Glutamatergic neuron (in vitro differentiated cells): ENCODE measurements around the gene CFL2. TPM values are rescaled to one million over a fixed set of nuclear protein-coding genes. Genes with fewer than 3 reads are reported as not detected.
A peak's percentile ranks its signal among the peaks of the same experiment; 100 is the strongest.

Source experiments
- DNase-seq: peaks from one replicate; pipeline ENCODE4 v3.0.0; 2022
- H3K27ac Mint-ChIP-seq: one replicate; pipeline ENCODE4 v1.8.0; 2020; ENCODE audit warnings: mild to moderate bottlenecking, mixed read lengths, inconsistent platforms; ENCODE audit not compliant: unreplicated experiment
- H3K27me3 Mint-ChIP-seq: one replicate; pipeline ENCODE4 v1.8.0; 2020; ENCODE audit warnings: mild to moderate bottlenecking, moderate library complexity, mixed read lengths, inconsistent platforms; ENCODE audit not compliant: unreplicated experiment
- H3K36me3 Mint-ChIP-seq: one replicate; pipeline ENCODE4 v1.8.0; 2020; ENCODE audit warnings: mild to moderate bottlenecking, mixed read lengths, inconsistent platforms; ENCODE audit not compliant: unreplicated experiment
- H3K4me1 Mint-ChIP-seq: one replicate; pipeline ENCODE4 v1.8.0; 2020; ENCODE audit warnings: mild to moderate bottlenecking, low read depth, mixed read lengths, inconsistent platforms; ENCODE audit not compliant: unreplicated experiment
- H3K4me3 Mint-ChIP-seq: one replicate; pipeline ENCODE4 v1.8.0; 2020; ENCODE audit warnings: mild to moderate bottlenecking, mixed read lengths, inconsistent platforms; ENCODE audit not compliant: unreplicated experiment
- H3K9me3 Mint-ChIP-seq: one replicate; pipeline ENCODE4 v1.8.0; 2020; ENCODE audit warnings: mild to moderate bottlenecking, moderate library complexity, mixed read lengths, inconsistent platforms; ENCODE audit not compliant: unreplicated experiment
- CTCF ChIP-seq: fragments of 200-600 bp; sonication (generic); IDR thresholded peaks from one replicate; pipeline ENCODE4 v1.5.0; 2021; ENCODE audit not compliant: partially characterized antibody, unreplicated experiment
- long read RNA-seq: library from polyadenylated mRNA; unstranded; transcript quantifications from one replicate; pipeline ENCODE4 v2.0.0, GENCODE V29; 2020; ENCODE audit not compliant: unreplicated experiment
- total RNA-seq: library from RNA; stranded (reverse); fragmentation: NEBNext Ultra II Directional; extraction: Animal tissue kit (Norgen Biotek cat#: 25700); gene quantifications from one replicate; pipeline ENCODE4 v1.2.1, GENCODE V29; 2021; ENCODE audit not compliant: unreplicated experiment

CFL2 gene
- 57.6 TPM for total RNA-seq
- long read RNA-seq, full-length matches to known transcripts, result 40 of 44 reads
- long read RNA-seq, partial matches to known transcripts, result 1 of 44 reads
- long read RNA-seq, other reads (novel, unspliced or antisense), result 3 of 44 reads

- H3K4me3 Mint-ChIP-seq, result peak within 1 kb of the TSS; percentile 93
- H3K4me1 Mint-ChIP-seq, result peaks cover 9% of the 10 kb centered on the region
- peak within 1 kb of the TSS; percentile 81 for H3K27ac Mint-ChIP-seq
- peaks cover 3% of the 10 kb centered on the region for H3K9me3 Mint-ChIP-seq
- H3K27me3 Mint-ChIP-seq, result no peaks in the 10 kb centered on the region
- peak; percentile 91 for DNase-seq
- no peaks in the 10 kb centered on the region for H3K36me3 Mint-ChIP-seq
- TF ChIP-seq CTCF, result no peak
These were observed at the start of gene CFL2 for GRCh38 chr14:34714320-34715126. Gene CFL2, minus strand, starts transcription at chr14:34714593. Its CDS starts 53 bp downstream, at chr14:34714540.

- Mint-ChIP-seq H3K27me3 (no peaks in the 10 kb centered on the region), H3K4me3 (no peak overlapping the region), H3K36me3 (no peaks in the 10 kb centered on the region), H3K9me3 (no peaks in the 10 kb centered on the region), H3K4me1 (no peaks in the 10 kb centered on the region), H3K27ac (no peak overlapping the region)
- no peak for DNase-seq
- no peak for TF ChIP-seq CTCF
These were observed 40.8 kb upstream of the CFL2 start for GRCh38 chr14:34755215-34755614.

- no peaks in the 10 kb centered on the region for H3K27me3 Mint-ChIP-seq
- no peak for TF ChIP-seq CTCF
- H3K36me3 Mint-ChIP-seq, result no peaks in the 10 kb centered on the region
- DNase-seq, result no peak
- no peaks in the 10 kb centered on the region for H3K4me1 Mint-ChIP-seq
- H3K27ac Mint-ChIP-seq, result no peak overlapping the region
- H3K9me3 Mint-ChIP-seq, result no peaks in the 10 kb centered on the region
- no peak overlapping the region for H3K4me3 Mint-ChIP-seq
These were observed 40.3 kb upstream of the CFL2 start for GRCh38 chr14:34754687-34755086.

- H3K36me3 Mint-ChIP-seq, result no peaks in the 10 kb centered on the region
- no peaks in the 10 kb centered on the region for H3K4me1 Mint-ChIP-seq
- no peak overlapping the region for H3K27ac Mint-ChIP-seq
- H3K9me3 Mint-ChIP-seq, result no peaks in the 10 kb centered on the region
- no peaks in the 10 kb centered on the region for H3K27me3 Mint-ChIP-seq
- DNase-seq, result no peak
- no peak for TF ChIP-seq CTCF
- H3K4me3 Mint-ChIP-seq, result no peak overlapping the region
These were observed 36.3 kb upstream of the CFL2 start for GRCh38 chr14:34750670-34751069.

- H3K4me1 Mint-ChIP-seq, result no peaks in the 10 kb centered on the region
- H3K27me3 Mint-ChIP-seq, result no peaks in the 10 kb centered on the region
- H3K27ac Mint-ChIP-seq, result no peak overlapping the region
- H3K36me3 Mint-ChIP-seq, result no peaks in the 10 kb centered on the region
- DNase-seq, result no peak
- no peak overlapping the region for H3K4me3 Mint-ChIP-seq
- H3K9me3 Mint-ChIP-seq, result no peaks in the 10 kb centered on the region
- TF ChIP-seq CTCF, result no peak
These were observed 35.8 kb upstream of the CFL2 start for GRCh38 chr14:34750233-34750632.
